HG03097 (cell line): ENCODE results near the gene SLC7A10.
"Not testable (repeated sequence)": the region's sequence is repeated elsewhere in the genome, so short reads cannot be mapped to it uniquely, and the experiment has no call there.

Experiments used
- ATAC-seq: cut with Tn5 transposase; IDR thresholded peaks from one replicate; pipeline ENCODE4 v1.9.1; 2021; ENCODE audit not compliant: unreplicated experiment, low FRiP score

SLC7A10 gene

GRCh38 chr19:33204136-33204973, 21.3 kb downstream of the SLC7A10 start:
- ATAC-seq = no peak

- ATAC-seq = no peak
Measured at GRCh38 chr19:33203529-33203928, 22.1 kb downstream of the SLC7A10 start.

GRCh38 chr19:33202546-33203507, 22.8 kb downstream of the SLC7A10 start:
- ATAC-seq = no peak

- ATAC-seq = no peak
Measured at GRCh38 chr19:33201886-33202545, 23.6 kb downstream of the SLC7A10 start.

- no peak for ATAC-seq
Measured at GRCh38 chr19:33201473-33201872, 24.2 kb downstream of the SLC7A10 start.

- ATAC-seq = no peak
Measured at GRCh38 chr19:33199441-33200265, 26.0 kb downstream of the SLC7A10 start.

GRCh38 chr19:33198169-33198568, 27.5 kb downstream of the SLC7A10 start:
- no peak for ATAC-seq

- ATAC-seq = no peak
Measured at GRCh38 chr19:33197591-33198000, 28.1 kb downstream of the SLC7A10 start.

- ATAC-seq = no peak
Measured at GRCh38 chr19:33196446-33197193, 29.0 kb downstream of the SLC7A10 start.

GRCh38 chr19:33195645-33196347, 29.9 kb downstream of the SLC7A10 start:
- ATAC-seq = no peak

GRCh38 chr19:33194886-33195644, 30.6 kb downstream of the SLC7A10 start:
- ATAC-seq = no peak

GRCh38 chr19:33194532-33194885, 31.1 kb downstream of the SLC7A10 start:
- ATAC-seq = no peak

GRCh38 chr19:33193865-33194362, 31.7 kb downstream of the SLC7A10 start, which contains the start of gene LRP3:
TSS of gene LRP3 (plus strand) at chr19:33194330. CDS start at chr19:33194786, 456 bp downstream.
- no peak for ATAC-seq

- ATAC-seq = no peak
Measured at GRCh38 chr19:33193269-33193864, 32.3 kb downstream of the SLC7A10 start.

- no peak for ATAC-seq
Measured at GRCh38 chr19:33192010-33192409, 33.6 kb downstream of the SLC7A10 start.

- ATAC-seq = no peak
Measured at GRCh38 chr19:33191501-33191900, 34.1 kb downstream of the SLC7A10 start.

- not testable (repeated sequence) for ATAC-seq
Measured at GRCh38 chr19:33191092-33191491, 34.6 kb downstream of the SLC7A10 start.
